HepG2 (cell line): ENCODE data around the gene IMMP1L. TPM values are rescaled to one million over a fixed set of nuclear protein-coding genes. Genes with fewer than 3 reads are reported as not detected.
A peak's percentile ranks its signal among the peaks of the same experiment; 100 is the strongest.

ENCODE experiments used
- ATAC-seq: fragments of 200-7000 bp; cut with Tn5 transposase; 3 replicates; pipeline ENCODE4 v1.9.1; 2020; ENCODE audit warnings: mild to moderate bottlenecking, moderate library complexity
- BruUV-seq: library from RNA; stranded (reverse); fragments of 400-500 nt; replicated peaks from 2 replicates; lab custom pipeline; 2021; lab: Mats Ljungman, UMichigan
- CTCF ChIA-PET: fragments of 300-600 bp; formaldehyde crosslinking; extraction: SDS; loops from one replicate; lab custom pipeline; 2021; ENCODE audit warnings: low total read pairs, inconsistent platforms, low intra/inter-chr PET ratio; lab: Yijun Ruan, JAX
- POLR2A ChIA-PET: fragments of 350-600 bp; sonication (Branson Sonifier 250); formaldehyde crosslinking; loops from one replicate; lab custom pipeline; 2020; ENCODE audit warnings: antibody characterized with exemption, inconsistent platforms; lab: Yijun Ruan, JAX
- DNase-seq: peaks from one replicate; pipeline ENCODE4 v3.0.0-alpha.2; 2015; ENCODE audit warnings: low spot score
- FAIRE-seq: peaks from 3 replicates; lab custom pipeline; 2011; peaks lifted over from hg19 to GRCh38; lab: Jason Lieb, UNC
- H2AFZ ChIP-seq: one replicate; pipeline ENCODE4 v1.6.1; 2011; ENCODE audit warnings: low read length, inconsistent platforms
- H3K27ac ChIP-seq: fragments of 300-600 bp; 3 replicates; pipeline ENCODE4 v1.8.0; 2011; ENCODE audit warnings: mixed run types, mild to moderate bottlenecking, mixed read lengths, low read length, inconsistent platforms; ENCODE audit not compliant: insufficient read depth; ENCODE audit errors: extremely low read length
- H3K27me3 ChIP-seq, 2 experiments: fragments of 200-600 bp in 1 of 2; 2 replicates in 1 of 2; 3 replicates in 1 of 2; pipeline versions ENCODE4 v1.6.0 to v1.8.0; 2011; ENCODE audit warnings: low read length in 2 of 2, mild to moderate bottlenecking in 2 of 2, moderate library complexity in 2 of 2, inconsistent platforms in 1 of 2; ENCODE audit not compliant: insufficient read depth in 2 of 2, control insufficient read depth in 1 of 2
- H3K36me3 ChIP-seq, 2 experiments: fragments of 200-600 bp in 1 of 2; replicated peaks in 1 of 2; 2 replicates in 1 of 2; 3 replicates in 1 of 2; pipeline versions ENCODE4 v1.5.1 to v1.8.0; 2011; ENCODE audit warnings: low read length in 2 of 2, inconsistent platforms in 1 of 2; ENCODE audit not compliant: insufficient read depth in 2 of 2, control insufficient read depth in 1 of 2
- H3K4me1 ChIP-seq: 2 replicates; pipeline ENCODE4 v1.5.1; 2012; ENCODE audit warnings: low read length, inconsistent platforms; ENCODE audit not compliant: insufficient read depth
- H3K4me2 ChIP-seq: 2 replicates; pipeline ENCODE4 v1.6.0; 2011; ENCODE audit warnings: low read depth, low read length, inconsistent platforms
- H3K4me3 ChIP-seq, 3 experiments: fragments of 200-600 bp in 1 of 3; sonication (generic), shearing (Covaris generic) in 1 of 3; replicated peaks in 1 of 3; 2 replicates each; pipeline ENCODE4 v1.5.1; 2011 to 2016; ENCODE audit warnings: low read length in 3 of 3, inconsistent platforms in 2 of 3, low read depth in 2 of 3, mild to moderate bottlenecking in 2 of 3, control low read depth in 1 of 3, mixed read lengths in 1 of 3; ENCODE audit not compliant: insufficient read depth in 1 of 3
- H3K79me2 ChIP-seq: one replicate; pipeline ENCODE4 v1.6.1; 2011; ENCODE audit warnings: low read length, inconsistent platforms; ENCODE audit not compliant: insufficient read depth
- H3K9ac ChIP-seq: 2 replicates; pipeline ENCODE4 v1.6.0; 2011; ENCODE audit warnings: mild to moderate bottlenecking, low read depth, low read length, inconsistent platforms; ENCODE audit not compliant: insufficient read depth
- H3K9me3 ChIP-seq: 2 replicates; pipeline ENCODE4 v1.5.1; 2012; ENCODE audit warnings: mild to moderate bottlenecking, low read length
- H4K20me1 ChIP-seq: 2 replicates; pipeline ENCODE4 v1.6.0; 2011; ENCODE audit warnings: inconsistent platforms, mild to moderate bottlenecking, low read length, moderate library complexity; ENCODE audit not compliant: insufficient read depth
- ELF3 ChIP-seq: IDR thresholded peaks from 2 replicates; pipeline ENCODE4 v1.6.1; 2016; ENCODE audit warnings: missing genetic modification reagents, missing compliant biosample characterization
- SMARCC2 ChIP-seq: fragments of 450-650 bp; IDR thresholded peaks from 2 replicates; pipeline ENCODE4 v1.6.1; 2017; ENCODE audit warnings: antibody characterized with exemption, mild to moderate bottlenecking
- YEATS2 ChIP-seq: sonication (generic); formaldehyde crosslinking; IDR thresholded peaks from 2 replicates; pipeline ENCODE4 v1.4.0; 2020; ENCODE audit warnings: missing genetic modification reagents, borderline replicate concordance
- ZNF180 ChIP-seq: sonication (generic); formaldehyde crosslinking; IDR thresholded peaks from 2 replicates; pipeline ENCODE4 v1.4.0; 2020; ENCODE audit warnings: low read depth, missing genetic modification reagents, borderline replicate concordance
- ZNF446 ChIP-seq: sonication (generic); formaldehyde crosslinking; IDR thresholded peaks from 2 replicates; pipeline ENCODE4 v1.5.0; 2020; ENCODE audit warnings: mild to moderate bottlenecking, missing genetic modification reagents
- ZNF615 ChIP-seq: sonication (generic); formaldehyde crosslinking; IDR thresholded peaks from 2 replicates; pipeline ENCODE4 v1.5.0; 2020; ENCODE audit warnings: mild to moderate bottlenecking, missing genetic modification reagents, borderline replicate concordance
- ZNF7 ChIP-seq: IDR thresholded peaks from 2 replicates; pipeline ENCODE4 v1.6.1; 2016; ENCODE audit warnings: missing biosample characterization, missing genetic modification reagents
- WGBS: methylation state at CpG from one replicate; pipeline ENCODE4 v1.1.6; 2017; ENCODE audit warnings: low lambda C conversion rate; 5-methylcytosine and 5-hydroxymethylcytosine counted together
- in situ Hi-C: cut with HindIII; loops from 2 replicates; pipeline ENCODE4 v1.10.0; 2017; ENCODE audit warnings: low pct_unique_long_range_greater_than_20kb; ENCODE audit not compliant: extremely low pct_ligation_motif_present
- intact Hi-C: fragments of 100-400 bp; cut with micrococcal nuclease; formaldehyde crosslinking; loops from one replicate; pipeline ENCODE4 v1.10.0; 2022; ENCODE audit not compliant: unreplicated experiment
- polyA plus RNA-seq, 8 experiments: library from polyadenylated mRNA; depleted of rRNA in 3 of 8; stranded (reverse) in 7 of 8; unstranded in 1 of 8; fragments of >200 nt; fragmentation: Illumina TruSeq in 4 of 8; extraction: Trizol in 4 of 8; gene quantifications; 2 replicates each; pipeline versions ENCODE4 v1.2.1 to v1.2.3, GENCODE V29; 2011 to 2016; ENCODE audit warnings: low read depth in 4 of 8, missing spikeins in 1 of 8, mixed read lengths in 1 of 8; ENCODE audit not compliant: insufficient read depth in 1 of 8
- total RNA-seq, 5 experiments: library from RNA; depleted of rRNA; stranded (reverse); fragments of >200 nt; fragmentation: Illumina TruSeq; extraction: Trizol; gene quantifications; 2 replicates each; pipeline ENCODE4 v1.2.3, GENCODE V29; 2016; ENCODE audit warnings: low read depth in 1 of 5
- TF ChIP-seq, protein P1 (sequence below): sonication (generic); formaldehyde crosslinking; IDR thresholded peaks from 2 replicates; pipeline ENCODE4 v1.5.1; 2020; ENCODE audit warnings: mild to moderate bottlenecking, missing genetic modification reagents, moderate library complexity
- TF ChIP-seq, protein P2 (sequence below): sonication (generic); formaldehyde crosslinking; IDR thresholded peaks from 2 replicates; pipeline ENCODE4 v1.4.0; 2020; ENCODE audit warnings: low read depth, mild to moderate bottlenecking, missing genetic modification reagents

The IMMP1L gene
- total and polyA plus RNA-seq, 2 of the 13 experiments (the other 11 are each of a cell fraction or from before 2014, with no cell fraction given), result 42.4 to 57.9 TPM

DNA sequence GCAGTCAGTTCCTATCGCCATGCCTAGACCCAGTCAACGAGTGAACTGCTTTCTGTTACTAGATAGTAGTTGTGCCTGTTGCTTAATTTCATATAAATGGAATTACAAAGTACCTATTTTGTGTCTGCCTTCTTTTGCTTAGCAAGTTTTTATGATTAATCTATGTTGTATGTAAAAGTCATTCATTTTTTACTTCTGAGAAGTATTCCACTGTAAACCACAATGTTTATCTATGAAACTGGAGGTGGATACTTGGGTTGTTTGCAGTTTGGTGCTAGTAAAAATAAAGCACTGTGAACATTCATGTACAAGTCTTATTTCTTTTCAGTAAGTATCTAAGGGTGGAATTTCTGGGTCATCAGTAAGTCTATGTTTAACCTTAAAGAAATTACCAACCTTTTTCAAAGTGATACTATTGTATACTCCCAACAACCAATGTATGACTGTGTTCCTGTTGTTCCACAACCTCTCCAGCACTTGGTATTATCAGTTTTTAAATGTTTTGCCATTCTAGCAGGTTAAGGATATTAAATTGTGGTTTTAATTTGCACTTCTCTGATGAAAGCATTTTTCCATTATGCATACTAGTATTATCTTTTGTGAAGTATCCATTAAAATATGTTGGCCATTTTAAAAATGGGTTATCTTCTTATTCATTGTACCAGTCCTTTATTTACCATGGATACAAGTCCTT is 71.5 kb downstream of the IMMP1L start:
- no TSS peak for BruUV-seq
- no peak overlapping the region for H3K9ac ChIP-seq
- CTCF ChIA-PET, result no interaction called here
- H3K27ac ChIP-seq, result no peak overlapping the region
- FAIRE-seq (no peak), DNase-seq (no peak), ATAC-seq (no peak)
- H3K9me3 ChIP-seq, result no peaks in the 10 kb centered on the region
- H3K4me2 ChIP-seq, result no peak overlapping the region
- no peaks in the 10 kb centered on the region for H4K20me1 ChIP-seq
- no peak overlapping the region for H2AFZ ChIP-seq
- H3K4me3 ChIP-seq, result no peak overlapping the region
- no peaks in the 10 kb centered on the region for H3K4me1 ChIP-seq
- no peaks in the 10 kb centered on the region for H3K79me2 ChIP-seq
- WGBS, result 100% methylated on average over 2 of the region's 2 CpGs
- intact Hi-C loops, result no loop called here
- POLR2A ChIA-PET, result no interaction called here
- TF ChIP-seq ZNF7 (CRISPR knock-in tag), result 0 out of 2 replicates have a peak, but pooled peaks have one; percentile 24
- TF ChIP-seq YEATS2 (CRISPR knock-in tag), result no peak
- in situ Hi-C loops, result no loop called here
- H3K36me3 ChIP-seq, result no peaks in the 10 kb centered on the region
- H3K27me3 ChIP-seq, result no peaks in the 10 kb centered on the region

DNA sequence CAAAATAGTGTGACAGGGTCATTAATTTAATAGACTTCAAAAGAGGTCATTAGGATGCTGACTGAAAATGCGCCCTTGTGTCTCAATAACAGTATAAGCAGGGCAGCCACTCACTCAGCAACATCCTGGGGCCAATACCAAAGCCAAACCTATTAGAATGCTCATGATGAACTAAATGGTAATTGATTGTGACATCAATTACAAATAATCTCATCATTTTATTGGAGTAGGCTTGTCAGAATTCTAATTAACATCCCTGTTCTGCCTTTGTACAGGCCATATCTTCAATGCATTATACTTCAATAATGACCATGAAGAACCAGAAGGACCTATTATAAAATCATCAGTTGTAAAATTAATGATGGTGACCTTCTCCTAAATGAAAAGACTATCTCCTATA is 75.6 kb downstream of the IMMP1L start:
- in situ Hi-C loops, result no loop called here
- no peaks in the 10 kb centered on the region for H4K20me1 ChIP-seq
- H3K36me3 ChIP-seq, result no peaks in the 10 kb centered on the region
- CTCF ChIA-PET, result no interaction called here
- no peak overlapping the region for H3K4me3 ChIP-seq
- H3K4me2 ChIP-seq, result no peak overlapping the region
- H3K79me2 ChIP-seq, result no peaks in the 10 kb centered on the region
- POLR2A ChIA-PET, result no interaction called here
- DNase-seq (no peak), FAIRE-seq (no peak)
- no peaks in the 10 kb centered on the region for H3K27me3 ChIP-seq
- no peak overlapping the region for H3K9ac ChIP-seq
- WGBS, result 100% methylated on average over 1 of the region's 1 CpG
- intact Hi-C loops, result no loop called here
- no peak overlapping the region for H2AFZ ChIP-seq
- no TSS peak for BruUV-seq
- no peak for TF ChIP-seq ZNF446
- TF ChIP-seq ZNF615 (CRISPR knock-in tag), result no peak
- TF ChIP-seq, protein P1, sequence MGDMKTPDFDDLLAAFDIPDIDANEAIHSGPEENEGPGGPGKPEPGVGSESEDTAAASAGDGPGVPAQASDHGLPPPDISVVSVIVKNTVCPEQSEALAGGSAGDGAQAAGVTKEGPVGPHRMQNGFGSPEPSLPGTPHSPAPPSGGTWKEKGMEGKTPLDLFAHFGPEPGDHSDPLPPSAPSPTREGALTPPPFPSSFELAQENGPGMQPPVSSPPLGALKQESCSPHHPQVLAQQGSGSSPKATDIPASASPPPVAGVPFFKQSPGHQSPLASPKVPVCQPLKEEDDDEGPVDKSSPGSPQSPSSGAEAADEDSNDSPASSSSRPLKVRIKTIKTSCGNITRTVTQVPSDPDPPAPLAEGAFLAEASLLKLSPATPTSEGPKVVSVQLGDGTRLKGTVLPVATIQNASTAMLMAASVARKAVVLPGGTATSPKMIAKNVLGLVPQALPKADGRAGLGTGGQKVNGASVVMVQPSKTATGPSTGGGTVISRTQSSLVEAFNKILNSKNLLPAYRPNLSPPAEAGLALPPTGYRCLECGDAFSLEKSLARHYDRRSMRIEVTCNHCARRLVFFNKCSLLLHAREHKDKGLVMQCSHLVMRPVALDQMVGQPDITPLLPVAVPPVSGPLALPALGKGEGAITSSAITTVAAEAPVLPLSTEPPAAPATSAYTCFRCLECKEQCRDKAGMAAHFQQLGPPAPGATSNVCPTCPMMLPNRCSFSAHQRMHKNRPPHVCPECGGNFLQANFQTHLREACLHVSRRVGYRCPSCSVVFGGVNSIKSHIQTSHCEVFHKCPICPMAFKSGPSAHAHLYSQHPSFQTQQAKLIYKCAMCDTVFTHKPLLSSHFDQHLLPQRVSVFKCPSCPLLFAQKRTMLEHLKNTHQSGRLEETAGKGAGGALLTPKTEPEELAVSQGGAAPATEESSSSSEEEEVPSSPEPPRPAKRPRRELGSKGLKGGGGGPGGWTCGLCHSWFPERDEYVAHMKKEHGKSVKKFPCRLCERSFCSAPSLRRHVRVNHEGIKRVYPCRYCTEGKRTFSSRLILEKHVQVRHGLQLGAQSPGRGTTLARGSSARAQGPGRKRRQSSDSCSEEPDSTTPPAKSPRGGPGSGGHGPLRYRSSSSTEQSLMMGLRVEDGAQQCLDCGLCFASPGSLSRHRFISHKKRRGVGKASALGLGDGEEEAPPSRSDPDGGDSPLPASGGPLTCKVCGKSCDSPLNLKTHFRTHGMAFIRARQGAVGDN (CRISPR knock-in tag), result no peak
- TF ChIP-seq SMARCC2, result no peak
- TF ChIP-seq, protein P2, sequence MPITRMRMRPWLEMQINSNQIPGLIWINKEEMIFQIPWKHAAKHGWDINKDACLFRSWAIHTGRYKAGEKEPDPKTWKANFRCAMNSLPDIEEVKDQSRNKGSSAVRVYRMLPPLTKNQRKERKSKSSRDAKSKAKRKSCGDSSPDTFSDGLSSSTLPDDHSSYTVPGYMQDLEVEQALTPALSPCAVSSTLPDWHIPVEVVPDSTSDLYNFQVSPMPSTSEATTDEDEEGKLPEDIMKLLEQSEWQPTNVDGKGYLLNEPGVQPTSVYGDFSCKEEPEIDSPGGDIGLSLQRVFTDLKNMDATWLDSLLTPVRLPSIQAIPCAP (CRISPR knock-in tag), result no peak
- TF ChIP-seq ZNF180 (CRISPR knock-in tag), result no peak
- no peak for TF ChIP-seq ELF3 (CRISPR knock-in tag)
- TF ChIP-seq, all 625 proteins: peak for 0
- Histone ChIP-seq H3K9me3 (no peaks in the 10 kb centered on the region), H3K4me1 (no peaks in the 10 kb centered on the region), H3K27ac (no peak overlapping the region)
- ATAC-seq, result no peak
